ENCODE measurements around the gene EBF4.

EBF4 gene

GRCh38 chr20:2698186-2698817 is 5.7 kb downstream of the EBF4 start:
- no peak for TF ChIP-seq CTCF (IDR thresholded peaks at IDR 0.05; ENCODE audit: low read depth, low read length)
- H3K4me3 ChIP-seq (ENCODE audit: low read depth, low read length), result no peak overlapping the region

DNA sequence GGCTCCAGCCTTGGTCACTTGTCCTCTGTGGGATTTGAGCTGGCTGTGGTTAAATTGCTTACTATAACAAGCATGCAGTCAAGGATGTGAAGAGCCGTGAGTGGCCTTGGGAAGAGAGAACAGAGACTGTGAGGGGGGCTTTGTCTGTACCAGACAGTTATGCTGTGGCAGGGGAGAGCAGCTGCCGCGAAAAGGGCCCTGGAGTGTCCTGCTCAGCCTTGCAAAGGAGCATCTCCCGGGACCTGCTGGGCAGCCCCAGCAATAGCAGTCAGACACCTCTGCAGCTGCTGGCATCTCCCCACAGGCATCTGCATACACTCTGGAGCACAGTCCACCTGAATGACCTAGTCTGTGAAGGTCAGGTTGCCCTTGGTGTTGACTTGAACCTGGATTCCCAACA is 6.3 kb downstream of the EBF4 start:
- no peak for TF ChIP-seq CTCF (IDR thresholded peaks at IDR 0.05; ENCODE audit: low read depth, low read length)
- H3K4me3 ChIP-seq (ENCODE audit: low read depth, low read length), result no peak overlapping the region

DNA sequence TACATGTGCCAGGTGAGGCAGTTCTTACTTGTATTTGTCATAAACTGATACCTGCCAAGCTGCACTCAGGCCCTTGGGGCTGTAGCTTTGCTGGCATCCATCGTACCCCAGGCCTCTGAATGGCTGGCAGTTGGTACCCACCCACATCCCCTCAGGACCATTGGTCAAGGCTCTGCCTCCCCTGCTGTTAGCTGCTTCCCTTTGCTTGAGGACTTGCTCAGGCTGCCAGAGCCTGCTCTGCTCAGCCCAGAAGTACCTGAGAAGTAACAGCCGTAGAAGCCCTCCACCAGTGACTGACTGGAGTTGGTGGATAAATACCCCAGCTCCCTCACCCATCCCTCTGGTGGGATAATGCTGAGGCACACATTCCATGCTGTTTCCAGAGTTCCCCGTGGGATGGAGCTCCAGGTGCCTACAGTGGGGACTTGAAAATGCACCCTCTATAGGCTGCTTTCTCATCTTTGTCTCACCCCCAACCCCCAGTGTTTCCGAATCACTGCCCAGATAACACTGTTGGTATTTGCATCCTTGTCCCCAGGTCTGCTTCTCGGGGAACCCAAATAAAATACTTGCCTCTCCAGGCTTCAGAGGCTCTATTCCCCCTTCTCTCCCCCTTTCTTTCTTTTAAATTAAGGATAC is 7.3 kb downstream of the EBF4 start:
- H3K4me3 ChIP-seq (ENCODE audit: low read depth, low read length), result no peak overlapping the region
- TF ChIP-seq CTCF (IDR thresholded peaks at IDR 0.05; ENCODE audit: low read depth, low read length), result no peak

DNA sequence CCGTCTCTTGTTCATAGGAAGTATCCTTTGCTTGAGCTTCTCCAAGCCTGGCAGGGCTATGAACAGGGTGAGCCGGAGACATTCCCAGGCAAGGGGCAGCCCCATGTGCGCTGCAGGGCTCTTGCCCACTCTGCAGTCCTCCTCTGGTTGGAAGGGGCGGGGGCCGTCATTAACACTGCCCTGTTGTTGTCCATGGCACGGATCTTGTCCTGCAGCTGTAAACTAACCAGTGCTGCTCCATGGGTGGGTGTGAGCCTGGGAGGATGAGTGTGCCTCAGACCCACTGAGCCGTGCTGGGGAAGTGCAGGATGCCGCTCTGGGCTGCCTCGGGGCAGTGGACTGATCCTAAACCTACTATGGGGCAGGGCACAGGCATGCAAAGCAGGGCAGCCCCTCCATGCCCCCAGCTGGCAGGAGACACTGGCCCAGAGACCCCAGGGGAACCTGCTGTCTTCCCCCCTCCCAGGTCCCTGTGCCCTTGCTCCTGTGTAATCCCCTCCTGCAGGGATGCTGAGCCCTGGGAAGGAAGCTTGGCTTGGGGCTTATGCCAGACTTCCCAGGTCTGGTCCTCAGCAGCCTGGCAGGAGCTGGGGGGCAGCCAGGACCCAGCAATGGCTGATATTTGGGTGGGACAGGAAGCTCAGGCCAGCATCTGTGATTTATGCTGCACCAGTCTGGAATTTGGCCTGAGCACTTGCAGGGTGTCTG is 8.5 kb downstream of the EBF4 start:
- TF ChIP-seq CTCF (IDR thresholded peaks at IDR 0.05; ENCODE audit: low read depth, low read length), result no peak
- H3K4me3 ChIP-seq (ENCODE audit: low read depth, low read length), result no peak overlapping the region

DNA sequence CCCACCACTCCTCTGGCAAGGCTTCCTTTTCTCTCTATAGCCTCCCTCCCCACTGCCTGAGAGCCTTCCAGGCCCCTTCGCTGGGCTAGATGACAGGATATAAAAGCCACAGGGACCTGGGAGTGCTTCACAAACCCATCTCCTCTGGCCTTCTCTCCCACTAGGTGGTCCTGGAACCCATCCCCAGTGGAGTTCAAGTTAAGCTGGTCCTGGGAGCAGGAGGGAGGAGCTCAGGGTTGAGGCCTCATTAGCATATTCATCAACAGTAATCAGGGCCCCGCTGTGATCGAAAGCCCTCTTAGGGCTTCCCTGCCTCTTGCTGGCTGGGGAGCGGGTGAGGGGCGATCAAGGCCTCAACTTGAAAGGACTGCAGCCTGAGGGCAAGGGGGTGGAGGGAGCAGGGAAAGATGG is 9.1 kb downstream of the EBF4 start:
- TF ChIP-seq CTCF (IDR thresholded peaks at IDR 0.05; ENCODE audit: low read depth, low read length), result no peak
- no peak overlapping the region for H3K4me3 ChIP-seq (ENCODE audit: low read depth, low read length)

DNA sequence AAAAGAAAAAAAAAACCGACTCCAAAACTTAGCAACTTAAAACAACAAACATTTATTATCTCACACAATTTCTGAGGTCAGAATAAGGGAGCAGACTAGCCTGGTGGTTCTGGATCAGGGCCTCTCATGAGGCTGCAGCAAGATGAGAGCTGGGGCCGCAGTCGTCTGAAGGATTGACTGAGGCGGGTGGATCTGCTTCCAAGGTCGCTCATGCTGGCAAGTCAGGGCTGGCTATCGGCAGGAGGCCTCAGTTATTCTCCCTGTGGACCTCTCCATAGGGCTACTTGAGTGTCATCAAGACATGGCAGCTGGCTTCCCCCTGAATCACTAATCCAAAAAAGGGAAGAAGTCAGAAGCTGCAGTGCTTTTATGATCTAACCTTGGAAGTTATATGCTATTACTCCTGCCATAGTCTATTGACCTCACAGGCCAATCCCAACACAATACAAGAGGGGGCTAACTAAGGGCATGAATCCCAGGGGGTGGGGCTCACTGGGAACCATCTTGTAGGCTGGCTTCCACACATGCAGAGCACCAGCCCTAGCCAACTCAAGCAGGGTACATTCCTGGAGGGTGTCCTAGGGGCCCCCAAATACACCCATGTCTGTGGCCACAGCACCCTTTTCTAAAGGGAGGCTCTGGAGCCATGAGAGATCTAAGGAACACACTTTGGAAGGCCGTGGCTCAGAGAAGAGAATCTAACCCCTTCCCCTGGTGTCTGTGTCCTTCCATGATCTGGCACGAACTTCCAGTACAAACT is 11.3 kb downstream of the EBF4 start:
- no peak overlapping the region for H3K4me3 ChIP-seq (ENCODE audit: low read depth, low read length)
- TF ChIP-seq CTCF (IDR thresholded peaks at IDR 0.05; ENCODE audit: low read depth, low read length), result no peak
